A549 treated with AZD2906 at 1 μM for 4 hours (cell line): ENCODE data around the gene PILRA. TPM values are rescaled to one million over a fixed set of nuclear protein-coding genes. Genes with fewer than 3 reads are reported as not detected.

Experiments
- total RNA-seq: library from RNA; stranded (reverse); fragments of 200-300 nt; extraction: Qiagen RNA extraction; gene quantifications from 5 replicates; pipeline ENCODE4 v1.2.3, GENCODE V29; 2022

PILRA gene
- 2.6 to 5.1 TPM (median 4.1 TPM) in 5 replicates for total RNA-seq

DNA sequence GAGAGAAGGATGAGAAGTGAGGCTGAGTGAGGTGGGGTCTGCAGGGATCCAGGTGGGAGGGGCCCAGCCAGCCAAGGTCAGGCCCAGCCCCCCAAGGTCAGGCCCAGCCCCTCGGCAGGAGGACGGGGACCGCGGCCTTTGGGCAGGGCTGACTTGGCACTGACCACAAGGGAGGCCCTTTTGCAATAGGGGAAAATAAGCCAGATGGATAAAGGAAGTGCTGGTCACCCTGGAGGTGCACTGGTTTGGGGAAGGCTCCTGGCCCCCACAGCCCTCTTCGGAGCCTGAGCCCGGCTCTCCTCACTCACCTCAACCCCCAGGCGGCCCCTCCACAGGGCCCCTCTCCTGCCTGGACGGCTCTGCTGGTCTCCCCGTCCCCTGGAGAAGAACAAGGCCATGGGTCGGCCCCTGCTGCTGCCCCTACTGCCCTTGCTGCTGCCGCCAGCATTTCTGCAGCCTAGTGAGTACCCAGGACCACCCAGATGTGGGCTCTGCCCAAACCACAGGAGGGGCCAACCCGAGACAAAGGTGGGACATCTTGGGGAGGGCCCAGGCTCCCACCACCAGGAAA lies at the start of gene PILRA:
Gene PILRA (plus strand): TSS at position 227 of the 571 bp plus-strand sequence. CDS start 170 bp downstream, at position 397.

DNA sequence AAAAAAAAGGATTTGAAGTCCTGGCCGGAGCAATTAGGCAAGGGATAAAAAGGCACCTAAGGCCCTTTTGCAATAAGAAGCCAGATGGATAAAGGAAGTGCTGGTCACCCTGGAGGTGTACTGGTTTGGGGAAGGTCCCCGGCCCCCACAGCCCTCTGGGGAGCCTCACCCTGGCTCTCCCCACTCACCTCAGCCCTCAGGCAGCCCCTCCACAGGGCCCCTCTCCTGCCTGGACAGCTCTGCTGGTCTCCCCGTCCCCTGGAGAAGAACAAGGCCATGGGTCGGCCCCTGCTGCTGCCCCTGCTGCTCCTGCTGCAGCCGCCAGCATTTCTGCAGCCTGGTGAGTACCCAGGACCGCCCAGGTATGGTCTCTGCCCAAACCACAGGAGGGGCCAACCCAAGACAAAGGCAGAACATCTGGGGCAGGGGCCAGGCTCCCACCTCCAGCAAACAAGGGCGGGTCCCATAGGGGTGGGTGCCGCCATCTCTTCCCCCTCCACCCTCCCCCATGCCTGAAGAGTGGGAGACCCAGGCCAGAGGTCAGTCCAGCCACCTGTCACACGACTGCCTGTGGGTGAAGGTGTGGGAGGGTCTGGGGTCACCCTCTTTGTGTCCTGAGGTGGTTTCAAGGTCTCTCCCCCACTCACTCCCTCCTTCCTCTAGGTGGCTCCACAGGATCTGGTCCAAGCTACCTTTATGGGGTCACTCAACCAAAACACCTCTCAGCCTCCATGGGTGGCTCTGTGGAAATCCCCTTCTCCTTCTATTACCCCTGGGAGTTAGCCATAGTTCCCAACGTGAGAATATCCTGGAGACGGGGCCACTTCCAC lies 15.0 kb upstream of the PILRA start, which contains the start of gene PILRB:
Gene PILRB (plus strand): TSS at position 91 of the 830 bp plus-strand sequence. CDS start 186 bp downstream, at position 277.

DNA sequence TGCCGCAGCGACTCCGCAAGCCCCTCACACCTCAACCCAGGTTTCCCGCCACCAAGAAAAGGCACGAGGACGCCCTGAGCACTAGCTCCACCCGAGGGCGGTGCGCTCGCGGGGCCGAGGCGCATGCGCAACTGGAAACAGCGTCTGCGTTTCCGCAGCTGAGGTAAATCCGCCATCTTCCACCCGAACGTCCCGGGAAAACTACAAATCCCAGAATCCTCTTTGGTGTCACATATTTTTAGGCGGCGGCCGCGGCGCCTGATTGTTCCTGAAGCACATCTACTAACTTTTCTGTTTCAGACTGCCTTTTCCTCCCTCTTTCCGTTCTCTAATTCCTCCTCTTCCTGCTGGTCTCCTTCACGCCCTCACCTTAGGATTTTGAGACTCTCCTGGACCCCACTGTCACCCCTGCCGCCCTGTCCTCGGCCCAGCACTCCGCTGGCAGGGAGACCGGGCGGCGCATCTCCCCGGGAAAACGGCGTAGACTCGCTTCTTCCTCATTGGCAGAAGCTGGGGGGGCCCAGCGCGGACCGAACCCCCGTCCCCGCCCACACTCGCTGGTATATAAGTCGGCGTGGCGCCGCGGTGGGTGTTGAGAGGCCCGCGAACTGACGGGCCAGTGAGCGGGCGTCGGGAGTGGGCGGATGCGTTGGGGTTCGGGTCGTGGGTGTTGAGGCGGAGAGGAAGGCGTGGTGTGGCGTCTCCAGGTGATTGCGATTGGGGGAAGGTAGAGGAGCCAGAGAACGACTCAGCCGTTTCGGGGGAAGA lies 55.1 kb downstream of the PILRA start, which contains the start of gene ZCWPW1:
Gene ZCWPW1 (minus strand): TSS at position 505 of the 768 bp plus-strand sequence. CDS start 8,054 bp downstream, outside the sequence.

DNA sequence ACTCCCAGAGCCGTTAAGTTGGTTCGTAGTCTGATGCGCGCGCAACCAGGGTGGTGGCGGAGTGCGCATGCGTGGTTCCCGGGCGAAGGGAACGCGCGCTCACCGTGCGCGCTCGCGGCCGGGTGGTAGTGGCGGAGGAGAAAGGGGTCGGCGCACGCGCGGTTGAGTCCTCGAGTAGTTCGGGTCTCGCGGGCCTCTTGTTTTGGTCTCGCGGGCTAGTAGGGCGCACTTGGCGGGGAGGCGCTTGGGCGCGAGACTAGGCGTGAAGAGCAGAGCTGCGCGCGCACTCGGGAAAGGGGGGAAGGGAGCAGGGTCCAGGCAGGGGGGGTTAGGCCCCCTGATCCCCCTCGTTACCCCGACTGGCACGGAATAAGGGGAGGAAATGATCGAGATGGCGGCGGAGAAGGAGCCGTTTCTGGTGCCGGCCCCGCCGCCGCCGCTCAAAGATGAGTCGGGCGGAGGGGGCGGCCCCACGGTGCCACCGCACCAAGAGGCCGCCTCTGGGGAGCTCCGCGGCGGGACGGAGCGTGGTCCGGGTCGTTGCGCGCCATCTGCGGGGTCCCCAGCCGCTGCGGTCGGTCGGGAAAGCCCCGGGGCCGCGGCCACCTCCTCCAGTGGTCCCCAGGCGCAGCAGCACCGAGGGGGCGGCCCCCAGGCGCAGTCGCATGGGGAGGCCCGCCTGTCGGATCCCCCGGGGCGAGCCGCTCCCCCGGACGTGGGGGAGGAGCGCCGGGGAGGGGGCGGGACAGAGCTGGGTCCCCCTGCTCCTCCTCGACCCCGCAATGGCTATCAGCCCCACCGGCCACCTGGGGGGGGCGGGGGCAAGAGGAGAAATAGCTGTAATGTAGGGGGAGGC lies 56.6 kb downstream of the PILRA start, which contains the start of gene MEPCE:
Gene MEPCE (plus strand): TSS at position 195 of the 856 bp plus-strand sequence. CDS start 188 bp downstream, at position 383.

Other genes starting within 250 kb of the PILRA start
- gene MBLAC1, start 246.5 kb upstream of the PILRA start, total RNA-seq: 2.1 to 3.5 TPM (median 3.0 TPM) in 5 replicates
- gene LAMTOR4, start 224.6 kb upstream of the PILRA start, total RNA-seq: 148 to 203 TPM (median 179 TPM) in 5 replicates
- 9.6 to 13.2 TPM (median 12.4 TPM) in 5 replicates for gene TRAPPC14, start 214.8 kb upstream of the PILRA start, total RNA-seq
- gene GAL3ST4, start 204.9 kb upstream of the PILRA start, total RNA-seq: 0.02 to 0.21 TPM (median 0.08 TPM) in 4 of 5 replicates, not detected in the other
- 0.34 to 1.1 TPM (median 0.66 TPM) in 5 replicates for gene GPC2, start 196.1 kb upstream of the PILRA start, total RNA-seq
- 0.14 to 0.42 TPM (median 0.18 TPM) in 5 replicates for gene STAG3, start 195.6 kb upstream of the PILRA start, total RNA-seq
- gene PVRIG, start 153.5 kb upstream of the PILRA start, total RNA-seq: 0.05 TPM in 1 of 5 replicates, not detected in the others
- gene SPDYE3, start 65.8 kb upstream of the PILRA start, total RNA-seq: 0.03 TPM in 1 of 5 replicates, not detected in the others
- 16.8 to 31.3 TPM (median 26.6 TPM) in 5 replicates for gene PILRB, start 15.4 kb upstream of the PILRA start, total RNA-seq
- 1.1 to 1.9 TPM (median 1.5 TPM) in 5 replicates for gene ZCWPW1, start 55.2 kb downstream of the PILRA start, total RNA-seq
- 41.0 to 47.9 TPM (median 44.5 TPM) in 5 replicates for gene MEPCE, start 56.3 kb downstream of the PILRA start, total RNA-seq
- 33.0 to 51.8 TPM (median 48.4 TPM) in 5 replicates for gene PPP1R35, start 63.0 kb downstream of the PILRA start, total RNA-seq
- gene SPACDR, start 90.8 kb downstream of the PILRA start, total RNA-seq: 0.77 to 0.92 TPM (median 0.85 TPM) in 5 replicates
- 54.7 to 73.7 TPM (median 65.5 TPM) in 5 replicates for gene TSC22D4, start 105.7 kb downstream of the PILRA start, total RNA-seq
- 4.1 to 7.9 TPM (median 6.7 TPM) in 5 replicates for gene NYAP1, start 110.4 kb downstream of the PILRA start, total RNA-seq
- 41.5 to 62.8 TPM (median 57.6 TPM) in 5 replicates for gene AGFG2, start 165.7 kb downstream of the PILRA start, total RNA-seq
- gene SAP25, start 200.4 kb downstream of the PILRA start, total RNA-seq: 0.15 to 0.47 TPM (median 0.25 TPM) in 5 replicates
- 12.5 to 18.8 TPM (median 16.2 TPM) in 5 replicates for gene LRCH4, start 212.6 kb downstream of the PILRA start, total RNA-seq
- gene FBXO24, start 212.8 kb downstream of the PILRA start, total RNA-seq: 0.22 to 0.35 TPM (median 0.24 TPM) in 5 replicates
- 6.8 to 10.3 TPM (median 10.0 TPM) in 5 replicates for gene PCOLCE, start 228.9 kb downstream of the PILRA start, total RNA-seq
- 16.3 to 22.9 TPM (median 21.2 TPM) in 5 replicates for gene MOSPD3, start 239.1 kb downstream of the PILRA start, total RNA-seq